NCI-H345 (cell line): ENCODE results near the gene ALPK1.
"Not testable (repeated sequence)": the region's sequence is repeated elsewhere in the genome, so short reads cannot be mapped to it uniquely, and the experiment has no call there.

ENCODE experiments used
- DNase-seq: peaks from one replicate; lab custom pipeline; 2025; lab: John Stamatoyannopoulos, UW

Gene ALPK1

DNA sequence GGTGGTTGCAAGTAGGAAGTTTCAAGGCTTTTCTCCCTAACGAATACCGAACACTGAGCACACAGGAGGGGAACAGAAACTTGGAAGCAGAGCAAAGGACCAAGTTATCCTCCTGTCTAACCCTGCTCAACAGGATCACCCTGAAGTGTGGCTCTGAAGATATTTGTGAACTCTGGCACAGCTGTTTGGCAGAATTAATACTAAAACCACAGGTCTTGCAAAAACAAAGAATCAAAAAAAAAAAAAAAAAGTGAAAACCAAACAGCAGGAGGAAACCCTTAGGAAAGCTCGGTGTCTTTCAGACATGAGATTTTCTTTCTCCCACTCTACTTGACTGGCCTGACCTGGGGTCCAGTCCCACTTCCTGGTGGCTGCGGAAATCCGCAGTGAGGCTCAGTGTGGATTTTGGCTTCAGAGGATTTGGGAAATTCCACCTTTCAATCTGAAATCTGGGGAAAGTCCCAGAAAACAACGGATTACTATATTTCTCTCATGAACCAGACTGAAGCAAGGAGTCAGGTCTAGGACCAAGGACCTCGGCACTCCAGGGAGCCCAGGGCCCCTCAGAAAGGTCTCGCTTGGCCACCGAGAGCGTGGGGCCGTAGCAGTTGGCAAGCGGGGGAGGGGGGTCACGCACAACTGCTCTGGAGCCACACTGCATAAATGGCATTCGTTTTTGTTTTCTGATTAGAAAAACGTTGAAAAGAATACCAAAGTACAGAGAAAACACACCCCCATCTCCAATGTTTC is 12.3 kb upstream of the ALPK1 start:
- no peak for DNase-seq

DNA sequence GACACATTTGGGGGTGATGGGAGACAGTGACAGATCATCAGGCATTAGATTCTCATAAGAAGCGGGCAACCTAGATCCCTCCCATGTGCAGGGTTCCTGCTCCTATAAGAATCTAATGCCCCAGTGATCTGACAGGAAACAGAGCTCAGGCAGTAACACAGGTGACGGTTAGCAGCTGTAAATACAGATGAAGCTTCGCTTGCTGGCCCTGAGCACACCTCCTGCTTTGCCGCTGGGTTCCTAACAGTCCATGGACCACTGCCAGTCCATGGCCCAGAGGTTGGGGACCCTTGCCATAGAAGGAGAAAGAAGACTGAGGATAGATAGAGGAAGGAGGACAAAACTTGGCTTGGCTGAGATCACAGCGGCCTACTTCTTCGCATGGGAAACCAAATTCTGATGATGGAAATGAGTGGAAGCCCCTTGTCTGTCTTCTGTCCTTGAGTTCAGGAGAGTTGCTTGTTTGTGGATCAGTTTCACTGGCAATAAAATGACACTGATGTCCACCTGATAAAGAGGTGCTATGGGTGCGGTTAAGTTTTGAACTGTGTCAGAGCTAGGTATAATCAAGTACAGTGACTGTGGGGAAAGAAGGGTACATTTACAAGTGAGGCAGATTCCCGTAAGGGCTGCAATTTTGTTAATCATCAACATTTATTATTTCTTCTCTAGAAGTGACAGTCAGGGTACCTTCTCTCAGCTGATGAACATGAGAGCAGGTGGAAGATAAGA is 9.7 kb upstream of the ALPK1 start:
- no peak for DNase-seq

DNA sequence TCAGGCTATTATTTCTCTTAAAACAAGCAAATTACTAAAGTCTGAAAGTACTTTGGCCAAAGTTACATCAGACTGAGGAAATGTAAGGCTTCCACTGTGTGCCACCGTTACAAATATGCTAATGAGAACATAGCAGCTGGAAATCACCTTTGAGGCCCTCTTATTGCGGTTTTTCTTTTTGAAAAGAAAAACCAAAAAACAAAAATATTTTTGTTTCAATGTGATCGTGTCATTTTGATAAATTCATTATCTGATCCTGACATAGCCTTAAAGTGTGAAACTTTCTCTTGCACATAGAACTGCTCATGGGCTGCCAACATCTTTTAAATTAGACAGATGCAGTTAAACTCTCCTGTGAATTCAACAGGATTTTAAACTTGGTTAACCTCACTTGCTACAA is 8.7 kb upstream of the ALPK1 start:
- DNase-seq: no peak

DNA sequence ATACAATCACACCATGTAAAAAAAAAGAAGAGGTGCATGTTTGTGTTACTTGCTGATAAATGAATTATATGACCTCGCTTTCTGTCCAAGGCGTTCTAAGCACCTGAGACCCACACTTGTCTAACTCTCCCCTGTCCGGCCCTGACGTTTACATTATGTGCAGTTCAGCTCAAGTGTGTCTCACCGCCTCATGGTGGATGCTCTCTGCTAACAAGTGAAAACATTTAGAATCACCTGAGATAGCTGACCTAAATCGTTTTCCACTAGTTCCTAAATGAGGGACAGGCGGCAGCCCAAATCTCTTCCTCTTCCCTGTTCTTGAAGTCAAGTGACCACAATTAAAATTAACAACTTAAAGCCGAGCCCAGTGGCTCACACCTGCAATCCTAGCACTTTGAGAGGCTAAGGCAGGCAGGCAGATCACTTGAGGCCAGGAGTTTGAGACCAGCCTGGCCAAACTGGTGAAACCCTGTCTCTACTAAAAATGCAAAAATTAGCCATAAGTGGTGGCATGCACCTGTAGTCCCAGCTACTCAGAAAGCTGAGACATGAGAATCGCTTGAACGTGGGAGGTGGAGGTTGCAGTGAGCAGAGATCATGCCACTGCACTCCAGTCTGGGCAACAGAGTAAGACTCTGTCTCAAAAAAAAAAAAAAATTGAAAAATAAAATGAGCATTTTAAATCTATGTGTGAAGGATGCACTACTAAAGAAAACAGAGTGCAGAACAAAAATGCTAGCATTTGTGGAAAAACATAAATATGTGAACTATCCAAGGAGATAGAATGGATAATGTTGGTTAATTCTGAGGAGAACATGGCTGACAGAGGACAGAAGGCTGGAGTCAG is 7.5 kb upstream of the ALPK1 start:
- no peak for DNase-seq

DNA sequence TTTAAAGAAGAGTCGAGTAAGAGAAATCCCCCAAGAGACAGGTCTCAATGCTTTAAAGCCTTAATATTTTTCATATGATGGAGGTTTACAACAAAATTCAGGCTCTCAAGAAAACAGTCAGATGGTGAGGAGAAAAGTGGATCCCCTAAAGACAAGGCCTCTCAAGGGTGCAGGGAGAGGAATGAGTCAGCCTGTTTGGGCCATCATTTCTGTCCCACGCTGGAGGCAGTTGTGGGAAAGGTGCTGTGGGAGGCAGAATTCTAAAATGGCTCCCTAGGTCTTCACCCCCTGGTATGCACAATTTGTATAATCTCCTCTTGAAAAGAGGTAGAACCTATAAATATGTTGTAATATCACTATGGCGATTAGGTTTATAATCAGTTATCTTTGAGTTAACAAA is 6.8 kb upstream of the ALPK1 start:
- no peak for DNase-seq

DNA sequence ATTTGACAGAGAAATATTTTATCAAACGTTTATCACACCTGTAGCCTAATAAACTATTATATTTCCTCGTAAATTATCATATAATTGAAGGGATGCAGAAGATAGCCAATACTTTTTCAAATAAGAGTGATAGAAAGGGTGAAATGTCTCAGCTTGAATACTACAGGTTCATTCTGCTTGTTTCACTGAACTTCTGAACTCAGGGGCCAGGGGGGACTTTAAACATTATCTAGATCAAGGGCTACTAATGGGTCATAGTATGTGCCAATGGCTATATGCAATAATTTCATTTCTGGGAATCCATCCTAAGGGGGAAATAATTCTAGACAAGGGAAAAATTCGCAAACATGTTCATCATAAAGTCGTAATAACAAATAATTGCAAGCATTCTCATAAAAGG is 2.6 kb downstream of the ALPK1 start:
- no peak for DNase-seq

DNA sequence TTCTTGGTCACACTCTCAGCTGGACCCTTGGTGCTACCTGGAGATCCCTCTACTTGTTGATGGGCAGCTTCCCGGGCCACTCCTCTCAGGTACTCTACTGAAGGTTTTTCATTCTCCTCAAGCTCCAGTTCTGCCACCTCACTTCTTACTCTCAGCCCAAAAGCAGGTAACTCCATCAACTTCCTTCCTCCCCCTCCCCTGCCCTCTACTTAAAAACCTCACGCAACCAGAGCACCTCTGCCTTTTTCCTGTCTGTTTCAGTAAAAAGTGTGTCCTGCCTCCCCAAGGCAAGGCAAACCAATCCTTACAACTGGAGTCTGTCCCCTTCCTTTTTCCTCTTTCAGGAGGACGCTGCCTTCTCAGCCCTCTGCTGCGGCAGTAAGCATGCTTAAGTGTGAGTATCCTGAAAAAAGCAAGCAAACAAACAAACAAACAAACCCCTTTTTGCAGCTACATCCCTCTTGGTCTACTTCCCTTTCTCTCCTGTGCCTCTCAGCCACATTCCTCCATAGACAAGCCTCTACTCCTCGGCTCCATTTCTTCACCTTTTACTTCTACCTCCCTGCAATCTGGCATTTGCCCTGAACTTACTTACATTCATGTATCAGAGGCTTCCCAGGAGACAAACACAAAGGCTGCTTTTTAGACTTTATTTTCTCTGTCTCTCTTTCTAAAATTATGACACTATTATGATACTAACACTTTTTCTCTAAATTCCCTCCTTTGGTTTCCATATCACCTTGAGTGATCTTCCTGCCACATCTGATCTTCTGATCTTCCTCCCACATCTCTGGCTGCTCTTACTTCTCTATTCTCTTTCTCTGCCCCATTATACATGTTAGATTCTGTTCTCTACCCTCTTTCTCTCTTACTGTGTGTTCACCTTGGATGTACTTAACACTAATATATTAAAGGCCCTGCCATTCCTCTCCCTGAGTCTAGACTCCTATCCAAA is 5.4 kb downstream of the ALPK1 start:
- no peak for DNase-seq

DNA sequence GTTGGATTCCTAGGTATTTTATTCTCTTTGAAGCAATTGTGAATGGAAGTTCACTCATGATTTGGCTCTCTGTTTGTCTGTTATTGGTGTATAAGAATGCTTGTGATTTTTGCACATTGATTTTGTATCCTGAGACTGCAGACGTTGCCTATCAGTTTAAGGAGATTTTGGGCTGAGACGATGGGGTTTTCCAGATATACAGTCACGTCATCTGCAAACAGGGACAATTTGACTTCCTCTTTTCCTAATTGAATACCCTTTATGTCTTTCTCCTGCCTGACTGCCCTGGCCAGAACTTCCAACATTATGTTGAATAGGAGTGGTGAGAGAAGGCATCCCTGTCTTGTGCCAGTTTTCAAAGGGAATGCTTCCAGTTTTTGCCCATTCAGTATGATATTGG is 8.3 kb downstream of the ALPK1 start:
- DNase-seq: not testable (repeated sequence)

DNA sequence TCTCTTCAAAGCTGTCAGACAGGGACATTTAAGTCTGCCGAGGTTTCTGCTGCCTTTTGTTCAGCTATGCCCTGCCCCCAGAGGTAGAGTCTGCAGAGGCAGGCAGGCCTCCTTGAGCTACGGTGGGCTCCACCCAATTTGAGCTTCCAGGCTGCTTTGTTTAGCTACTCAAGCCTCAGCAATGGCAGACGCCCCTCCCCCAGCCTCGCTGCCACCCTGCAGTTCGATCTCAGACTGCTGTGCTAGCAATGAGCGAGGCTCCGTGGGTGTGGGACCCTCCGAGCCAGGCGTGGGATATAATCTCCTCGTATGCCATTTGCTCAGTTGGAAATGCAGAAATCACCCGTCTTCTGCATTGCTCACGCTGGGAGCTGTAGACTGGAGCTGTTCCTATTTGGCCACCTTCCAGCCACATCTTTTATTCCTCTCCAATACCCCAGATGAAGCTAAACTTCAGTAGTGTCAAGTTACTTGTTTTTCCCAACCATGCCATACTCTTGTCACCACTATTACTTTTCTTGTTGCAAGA is 12.2 kb downstream of the ALPK1 start:
- peak; percentile 26 for DNase-seq

DNA sequence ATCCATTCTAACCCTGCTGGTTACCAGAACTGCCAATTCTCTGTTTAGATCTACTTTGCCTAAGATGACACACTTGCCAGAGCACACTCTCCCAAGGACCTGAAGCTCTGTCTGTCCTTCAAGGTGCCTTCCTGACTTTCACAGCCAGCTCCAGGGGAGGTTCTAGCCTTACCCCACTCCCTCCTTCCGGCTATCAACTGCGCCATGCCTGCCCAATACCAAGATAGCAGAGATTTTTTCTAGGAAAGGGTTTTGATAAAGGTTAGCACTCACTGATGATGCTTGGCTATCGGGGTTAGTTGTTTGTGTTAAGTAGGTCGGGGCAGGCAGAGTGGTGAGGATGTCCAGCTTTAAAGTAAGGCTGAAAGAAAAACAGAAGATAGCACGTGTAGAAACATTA is 14.3 kb downstream of the ALPK1 start:
- no peak for DNase-seq

DNA sequence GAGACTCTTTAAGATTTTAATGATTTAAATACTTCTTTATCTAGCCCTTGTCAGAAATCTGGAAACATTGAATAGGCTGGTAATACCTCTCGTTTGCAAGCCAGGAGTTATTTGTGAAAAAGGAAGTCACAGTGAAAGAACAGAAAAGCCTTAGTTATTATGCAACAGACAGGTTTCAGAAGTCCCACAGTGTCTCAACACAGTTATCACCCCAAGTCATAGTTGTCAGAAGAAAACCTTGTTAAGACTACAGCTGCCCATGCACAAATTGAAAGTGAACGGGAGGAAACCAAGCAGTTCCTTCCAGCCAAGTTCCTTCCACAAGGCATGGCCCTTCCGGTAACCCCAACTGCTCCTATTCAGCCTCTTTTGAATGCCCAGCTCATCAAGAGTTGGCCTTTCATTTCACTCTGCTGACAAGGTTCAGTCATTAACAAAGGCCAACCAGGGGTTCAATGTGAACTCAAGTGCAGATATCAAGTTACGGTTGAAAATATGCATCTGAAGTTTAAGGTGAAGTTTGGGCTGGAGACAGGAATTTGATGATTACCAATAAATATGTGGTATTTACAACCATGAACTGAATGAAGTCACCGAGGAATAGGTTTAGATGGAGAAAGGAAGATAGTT is 15.6 kb downstream of the ALPK1 start:
- DNase-seq: no peak

DNA sequence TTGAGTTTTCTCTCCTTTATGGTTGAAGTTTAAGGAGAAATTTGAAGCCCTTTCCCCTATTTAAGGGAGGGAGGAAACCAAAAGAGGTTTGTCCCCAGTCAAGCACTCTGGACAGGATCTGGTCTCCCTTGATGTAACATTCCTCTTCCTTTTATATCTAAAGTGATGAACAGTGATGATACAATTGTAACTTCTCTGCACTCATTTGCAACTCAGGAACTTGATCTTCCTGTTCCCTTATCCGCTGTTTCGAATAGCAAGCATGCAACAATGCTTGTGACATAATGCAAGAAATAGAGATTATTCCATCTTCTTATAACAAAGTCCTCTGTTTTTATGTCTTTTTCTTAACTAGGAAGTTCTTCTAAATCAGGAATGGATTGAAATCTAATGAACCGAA is 18.3 kb downstream of the ALPK1 start:
- no peak for DNase-seq

DNA sequence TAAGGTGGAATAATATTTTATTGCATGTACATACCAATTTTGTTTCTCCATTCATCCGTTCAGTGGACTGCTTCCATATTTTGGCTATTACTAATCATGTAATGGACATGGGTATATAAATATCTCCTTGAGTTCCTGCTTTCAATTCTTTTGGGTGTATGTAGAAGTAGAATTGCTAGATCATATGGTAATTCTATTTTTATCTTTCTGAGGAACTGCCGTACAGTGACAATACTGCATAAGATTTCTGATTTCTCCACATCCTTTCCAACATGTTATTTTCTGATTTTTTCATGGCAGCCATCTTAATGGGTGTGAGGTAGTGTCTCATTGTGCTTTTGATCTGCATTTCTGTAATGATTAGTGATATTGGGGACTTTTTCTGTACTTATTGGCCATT is 19.2 kb downstream of the ALPK1 start:
- no peak for DNase-seq

DNA sequence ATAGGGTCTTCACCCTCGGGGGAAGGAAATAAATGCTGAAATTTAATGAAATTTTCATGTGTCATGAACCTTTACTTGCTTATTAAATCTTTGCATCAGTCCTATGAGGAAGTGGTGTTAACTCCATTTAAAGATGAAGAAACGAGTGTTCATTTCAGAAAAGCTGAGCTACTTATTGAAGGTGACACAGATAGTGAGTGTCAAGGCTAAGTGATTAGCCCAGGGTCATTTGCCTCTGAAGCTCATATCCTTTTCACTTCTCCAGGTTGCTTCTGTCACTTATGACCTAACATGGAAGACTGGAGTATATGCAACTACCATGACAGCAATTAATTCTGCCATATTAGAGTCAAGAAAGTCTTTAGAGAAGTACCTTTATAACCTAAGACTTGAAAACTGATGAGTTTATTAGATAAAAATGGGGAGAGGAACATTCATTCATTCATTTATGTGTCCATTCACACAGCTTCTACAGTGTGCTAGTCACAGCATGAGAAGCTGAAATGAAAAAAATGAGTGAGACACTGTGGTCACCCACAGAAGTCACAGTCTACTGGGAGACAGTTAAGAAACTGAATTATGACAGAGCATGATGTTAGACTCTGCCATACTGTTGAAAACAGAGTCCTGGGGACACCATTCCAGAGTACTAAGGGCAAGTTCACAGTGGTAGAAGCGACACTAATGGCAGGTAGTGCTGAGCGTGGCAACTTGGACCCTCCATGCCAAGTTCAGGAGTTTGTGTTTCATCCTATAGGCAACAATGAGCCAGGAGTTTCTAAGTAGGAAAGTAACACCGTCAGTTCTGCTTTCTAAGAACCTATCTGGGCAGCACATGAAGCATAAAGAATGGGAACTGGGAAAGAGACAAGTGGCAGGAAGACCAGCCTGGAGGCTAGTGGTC is 21.3 kb downstream of the ALPK1 start:
- DNase-seq: no peak

DNA sequence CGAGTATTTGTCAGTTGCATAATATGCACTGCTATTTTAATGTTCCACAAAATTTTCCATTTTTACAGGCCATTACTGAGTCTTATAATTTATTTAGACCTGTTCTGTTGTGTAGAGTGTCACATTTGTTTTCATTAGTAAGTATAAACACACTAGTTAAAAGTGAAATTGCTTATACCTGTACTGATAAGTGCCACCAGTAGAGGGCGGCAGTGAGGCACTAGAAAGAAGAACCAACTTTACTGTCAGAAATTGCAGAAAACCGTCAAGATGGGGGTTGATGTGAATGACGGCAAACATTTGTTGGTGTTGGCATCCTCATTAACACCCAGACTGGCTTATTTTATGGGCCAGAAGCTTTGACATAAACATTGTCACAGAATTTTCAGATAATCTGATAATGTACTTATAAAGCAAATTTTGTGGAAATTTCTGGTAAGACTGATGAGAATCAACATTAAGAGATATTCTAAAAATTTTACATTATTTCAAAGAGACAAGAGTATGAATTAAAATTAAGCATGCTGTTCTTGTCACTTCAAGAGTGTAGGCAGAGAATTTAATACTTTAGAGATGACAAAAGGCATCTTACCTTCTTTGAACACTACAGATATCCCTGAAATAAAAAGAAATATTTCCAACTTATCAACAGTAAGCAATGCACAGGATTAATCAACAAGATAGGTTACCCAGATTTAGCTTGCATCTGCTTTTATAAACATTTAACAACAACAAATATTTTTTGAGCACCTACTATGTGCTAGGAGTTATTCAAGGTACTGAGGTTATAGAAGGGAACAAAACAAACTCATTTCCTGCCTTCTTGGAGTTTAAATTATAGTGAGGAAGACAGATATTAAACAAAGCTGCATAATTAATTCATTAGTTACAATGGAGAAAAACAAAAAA is 24.9 kb downstream of the ALPK1 start:
- DNase-seq: peak; percentile 45

DNA sequence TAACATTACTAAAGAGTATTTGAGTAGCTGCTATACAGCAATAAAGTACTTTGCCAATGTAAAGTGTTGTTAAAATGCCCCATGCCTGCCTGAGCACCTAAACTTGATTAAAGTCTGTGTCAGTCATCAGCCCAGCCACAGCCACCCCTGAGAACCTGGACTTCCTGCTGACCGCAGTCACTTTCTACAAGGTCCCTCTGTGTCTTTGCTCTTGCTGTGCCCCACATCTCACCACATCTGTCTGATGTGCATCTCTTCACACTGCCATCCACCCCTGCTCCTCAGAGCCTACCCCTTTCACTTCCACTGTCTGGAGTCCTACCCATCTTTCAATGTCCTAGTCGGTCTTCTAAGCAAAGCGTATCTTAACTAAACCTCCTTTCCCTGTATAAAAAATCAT is 25.7 kb downstream of the ALPK1 start:
- DNase-seq: no peak

DNA sequence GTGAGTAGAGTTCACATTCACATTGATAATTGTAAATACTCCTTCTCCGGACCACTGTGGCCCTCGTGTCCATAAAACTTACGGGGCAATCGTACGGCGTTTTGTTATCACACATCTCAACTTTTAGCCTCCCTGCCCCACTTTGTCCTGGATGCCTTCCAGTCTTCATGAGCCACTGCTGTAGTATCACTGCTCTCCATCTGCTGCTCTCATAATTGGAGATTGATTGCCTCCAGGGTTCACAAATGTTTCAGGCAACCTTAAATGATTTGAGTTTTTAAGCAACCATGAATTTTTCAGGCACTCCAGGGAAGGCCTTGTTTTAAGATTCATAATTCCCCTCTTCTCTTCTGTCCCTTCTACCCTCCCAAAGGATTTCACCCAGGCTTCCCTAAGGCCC is 28.4 kb downstream of the ALPK1 start:
- no peak for DNase-seq

DNA sequence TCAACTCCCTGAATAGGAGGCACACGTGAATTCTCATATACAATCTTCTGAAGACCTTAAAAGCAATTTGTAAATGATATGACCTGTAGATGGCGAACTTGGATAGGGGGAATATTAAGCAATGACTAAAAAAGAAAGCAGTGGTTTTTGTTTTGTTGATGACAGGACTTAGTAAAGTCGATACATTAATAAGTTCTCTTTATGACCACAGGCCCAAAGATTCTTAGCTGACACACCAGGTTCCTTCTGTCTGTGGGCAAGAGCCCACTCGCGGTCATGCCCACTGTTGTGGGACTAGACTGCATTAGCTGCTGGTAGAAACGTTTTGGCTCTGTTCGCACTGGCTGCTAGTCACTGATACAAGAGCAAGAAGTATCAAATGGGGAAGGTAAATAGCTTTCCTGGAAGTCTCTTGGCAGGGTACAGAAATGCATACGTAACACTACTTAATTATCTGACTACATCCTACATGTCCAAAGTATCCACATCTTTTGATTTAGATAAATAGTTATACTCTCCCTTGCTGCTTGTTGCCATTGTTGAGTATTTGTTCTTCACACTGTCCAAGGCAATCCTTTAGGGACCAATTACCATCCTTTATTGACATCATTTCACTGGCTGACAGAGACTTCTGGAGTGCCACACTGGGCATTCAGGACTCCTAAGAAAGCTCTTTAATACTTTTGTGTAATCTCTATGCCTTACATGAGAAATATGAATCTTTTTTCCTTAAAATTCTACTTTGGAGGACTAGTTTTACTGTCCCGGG is 31.0 kb downstream of the ALPK1 start:
- DNase-seq: peak; percentile 46
